Activated effector memory CD4-positive, alpha-beta T cell treated with anti-CD3 and anti-CD28 coated beads, Interleukin-2, amount 50 U/mL, for 16 hours (primary cell): ENCODE data around the gene KCTD20.
"Not testable (repeated sequence)": the region's sequence is repeated elsewhere in the genome, so short reads cannot be mapped to it uniquely, and the experiment has no call there.

Experiments used
- DNase-seq: peaks from one replicate; pipeline ENCODE4 v3.0.0-alpha.2; 2020

Gene KCTD20

GRCh38 chr6:36445621-36446020 is 2.8 kb downstream of the KCTD20 start:
- DNase-seq = no peak

GRCh38 chr6:36449173-36449572 is 6.4 kb downstream of the KCTD20 start:
- not testable (repeated sequence) for DNase-seq

GRCh38 chr6:36452897-36453296 is 10.1 kb downstream of the KCTD20 start:
- DNase-seq = not testable (repeated sequence)

DNA sequence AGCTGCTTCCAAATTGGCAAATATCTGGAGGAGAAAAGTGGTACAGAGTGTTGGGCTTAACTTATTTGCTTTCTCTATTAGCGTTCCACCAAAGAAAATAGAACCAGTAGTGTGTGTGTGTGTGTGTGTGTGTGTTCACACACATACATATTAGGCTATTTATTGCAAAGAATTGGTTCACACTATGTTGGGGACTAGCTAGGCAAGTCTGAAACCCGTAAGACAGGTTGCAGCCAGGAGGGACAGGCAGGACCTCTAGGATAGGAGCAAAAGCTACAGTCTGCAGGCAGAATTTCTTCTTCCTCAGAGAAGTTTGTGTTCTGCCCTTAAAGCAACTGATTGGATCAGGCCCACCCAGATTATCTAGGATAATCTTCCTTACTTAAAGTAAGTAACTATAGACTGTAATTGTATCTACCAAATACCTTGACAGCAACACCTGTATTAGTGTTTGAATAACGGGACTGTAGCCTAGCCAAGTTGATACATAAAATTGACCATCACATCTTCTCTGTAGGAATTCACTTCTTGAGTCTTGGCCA is 12.8 kb downstream of the KCTD20 start:
- DNase-seq = no peak

- DNase-seq = no peak
These were observed 16.7 kb downstream of the KCTD20 start for GRCh38 chr6:36459501-36459900.

- no peak for DNase-seq
These were observed 18.1 kb downstream of the KCTD20 start for GRCh38 chr6:36460916-36461315.

DNA sequence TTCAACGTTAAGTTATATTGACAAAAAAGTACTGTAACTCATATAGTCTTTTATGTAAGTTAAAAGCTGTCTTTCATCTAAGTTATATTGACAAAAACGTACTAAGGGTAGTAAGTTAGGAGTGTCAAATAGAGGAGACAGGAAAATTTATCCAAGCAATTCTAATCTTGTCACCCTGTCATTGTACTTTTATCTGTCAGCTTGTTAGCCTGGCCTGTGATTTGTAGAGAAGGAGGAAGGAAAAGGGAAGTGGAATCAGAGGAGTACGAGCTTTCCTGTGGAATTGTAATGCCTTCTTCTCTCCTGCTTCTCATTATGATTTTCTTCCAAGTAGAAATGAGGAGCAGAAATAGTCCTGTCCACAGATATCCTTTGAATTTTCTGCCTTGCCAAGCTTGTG is 18.8 kb downstream of the KCTD20 start:
- no peak for DNase-seq

- no peak for DNase-seq
These were observed 20.9 kb downstream of the KCTD20 start for GRCh38 chr6:36463676-36464075.

DNA sequence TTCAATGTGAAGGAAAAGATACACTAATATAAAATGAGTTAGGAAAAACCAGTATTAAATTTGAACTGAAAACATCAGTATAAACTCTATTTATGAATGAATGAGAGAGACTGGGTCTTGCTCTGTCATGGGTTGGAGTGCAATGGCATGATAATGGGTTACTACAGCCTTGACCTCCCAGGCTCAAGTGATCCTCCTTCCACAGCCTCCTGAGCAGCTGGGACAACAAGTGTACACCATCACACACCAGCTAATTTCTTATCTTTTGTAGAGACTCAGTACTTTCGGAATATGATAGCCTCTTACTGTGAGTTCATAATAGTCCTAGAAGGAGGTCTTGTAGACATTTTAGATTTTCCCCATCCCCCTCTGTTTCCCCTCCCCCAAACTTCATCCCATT is 21.4 kb downstream of the KCTD20 start:
- no peak for DNase-seq

DNA sequence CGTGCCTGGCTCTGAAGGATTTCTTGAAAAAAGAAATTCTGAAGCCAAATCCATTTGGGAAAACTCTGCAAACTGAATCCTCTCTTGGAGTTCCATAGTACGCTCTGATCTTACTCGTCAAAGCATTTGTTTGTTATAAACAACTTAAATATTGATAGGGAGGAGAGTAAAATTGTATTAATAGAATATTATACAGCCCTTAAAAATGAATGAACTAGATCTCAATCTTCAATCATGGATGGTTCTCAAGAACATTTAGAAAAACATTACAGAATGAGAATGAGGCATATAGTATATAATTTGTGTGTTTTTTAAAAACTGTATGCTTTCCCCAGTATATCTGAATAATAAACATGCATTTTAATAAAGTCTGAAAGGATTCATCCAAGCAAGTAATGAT is 24.8 kb downstream of the KCTD20 start:
- no peak for DNase-seq

DNA sequence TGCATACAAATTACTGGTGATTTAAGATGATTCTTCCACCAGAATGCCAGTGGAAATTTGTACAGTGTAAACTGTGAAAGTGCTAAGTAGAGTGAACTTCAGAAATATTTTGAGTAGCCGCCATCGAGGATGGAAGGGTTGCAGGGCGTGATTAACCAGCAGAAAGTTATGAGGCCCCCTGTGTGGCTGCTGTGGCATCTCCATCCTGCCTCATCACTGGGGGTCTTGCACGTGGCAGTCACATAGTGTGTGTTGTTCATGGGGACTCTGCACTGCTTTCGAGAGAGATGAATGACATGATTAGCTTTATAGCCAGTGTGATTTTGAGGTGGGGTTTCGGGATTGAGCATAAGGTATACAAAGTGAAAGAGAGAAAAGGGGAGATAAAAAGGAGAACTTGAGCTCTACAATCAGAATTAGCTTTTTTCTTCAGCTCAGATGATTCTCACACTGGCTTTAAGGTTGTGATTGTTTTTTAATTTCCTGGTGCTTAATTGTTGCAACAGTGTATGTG is 26.4 kb downstream of the KCTD20 start:
- DNase-seq = no peak

- DNase-seq = no peak
These were observed 27.1 kb downstream of the KCTD20 start for GRCh38 chr6:36469946-36470345.

DNA sequence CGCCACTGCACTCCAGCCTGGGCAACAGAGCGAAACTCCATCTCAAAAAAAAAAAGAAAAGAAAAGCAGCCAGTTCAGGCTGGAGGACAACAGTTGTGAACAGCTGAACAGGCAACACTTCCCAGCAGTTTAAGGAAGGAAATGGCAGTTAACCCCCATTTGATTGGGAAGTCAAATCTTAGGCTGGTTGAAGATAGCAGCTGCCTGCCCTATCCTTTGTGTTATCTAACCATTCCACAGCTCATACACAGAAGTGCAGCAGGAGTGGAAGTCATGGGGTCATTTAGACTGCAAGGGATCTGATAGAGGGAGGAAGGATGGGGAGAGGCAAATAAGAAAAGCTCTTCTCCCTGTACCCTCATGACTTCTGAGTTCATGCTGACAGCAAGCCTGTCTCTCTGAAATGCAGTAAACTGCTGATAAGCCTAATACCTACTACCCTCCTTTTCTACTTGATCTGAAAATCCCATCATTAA is 35.3 kb downstream of the KCTD20 start:
- DNase-seq = no peak

GRCh38 chr6:36479256-36479655 is 36.5 kb downstream of the KCTD20 start:
- no peak for DNase-seq

- DNase-seq = not testable (repeated sequence)
These were observed 40.5 kb downstream of the KCTD20 start for GRCh38 chr6:36483326-36483725.

- no peak for DNase-seq
These were observed 41.9 kb downstream of the KCTD20 start for GRCh38 chr6:36484736-36485135.

- DNase-seq = no peak
These were observed 44.9 kb downstream of the KCTD20 start for GRCh38 chr6:36487698-36488097.

GRCh38 chr6:36488221-36488620 is 45.4 kb downstream of the KCTD20 start:
- DNase-seq = no peak

GRCh38 chr6:36489426-36489825 is 46.6 kb downstream of the KCTD20 start:
- no peak for DNase-seq

GRCh38 chr6:36491378-36491965 is 48.7 kb downstream of the KCTD20 start:
- no peak for DNase-seq

GRCh38 chr6:36492092-36492491 is 49.3 kb downstream of the KCTD20 start:
- DNase-seq = no peak

DNA sequence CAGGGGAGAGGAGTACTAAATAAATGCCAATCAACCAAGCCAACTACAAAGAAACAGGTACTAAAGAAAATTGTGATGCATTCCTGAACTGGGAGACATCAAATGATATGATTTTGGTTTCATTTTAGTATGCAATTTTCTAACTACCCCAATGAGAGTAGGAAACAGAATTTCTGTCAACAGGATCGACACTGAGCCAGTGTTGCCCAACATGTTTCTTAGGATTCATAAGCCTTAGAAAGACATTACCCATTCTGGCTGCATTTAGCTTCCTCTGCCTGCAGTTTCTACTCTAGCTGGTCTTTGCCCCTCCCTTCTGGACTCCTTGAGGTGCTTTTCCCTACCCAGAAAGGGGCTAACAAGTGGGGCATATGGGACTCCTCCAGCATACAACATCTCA is 49.8 kb downstream of the KCTD20 start:
- no peak for DNase-seq

GRCh38 chr6:36493319-36493718 is 50.5 kb downstream of the KCTD20 start:
- DNase-seq = no peak

DNA sequence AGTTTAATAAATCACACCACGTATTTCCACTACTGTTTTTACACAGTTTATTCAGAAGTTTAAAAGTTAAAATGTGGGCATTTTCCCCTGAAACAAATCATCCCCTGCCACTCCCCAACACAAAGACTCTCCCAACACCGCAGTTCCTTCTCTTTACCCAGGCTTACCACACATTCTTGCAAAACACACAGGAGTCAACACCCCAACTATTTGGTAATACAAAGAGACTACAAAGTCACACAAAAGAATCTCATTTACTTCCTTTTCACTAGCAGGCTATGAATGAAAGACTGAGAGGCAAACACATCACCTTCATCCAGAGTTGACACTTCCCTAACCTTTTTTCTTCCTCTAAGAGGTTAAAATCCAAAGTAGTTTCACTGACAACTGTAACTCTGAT is 51.1 kb downstream of the KCTD20 start:
- DNase-seq = no peak

DNA sequence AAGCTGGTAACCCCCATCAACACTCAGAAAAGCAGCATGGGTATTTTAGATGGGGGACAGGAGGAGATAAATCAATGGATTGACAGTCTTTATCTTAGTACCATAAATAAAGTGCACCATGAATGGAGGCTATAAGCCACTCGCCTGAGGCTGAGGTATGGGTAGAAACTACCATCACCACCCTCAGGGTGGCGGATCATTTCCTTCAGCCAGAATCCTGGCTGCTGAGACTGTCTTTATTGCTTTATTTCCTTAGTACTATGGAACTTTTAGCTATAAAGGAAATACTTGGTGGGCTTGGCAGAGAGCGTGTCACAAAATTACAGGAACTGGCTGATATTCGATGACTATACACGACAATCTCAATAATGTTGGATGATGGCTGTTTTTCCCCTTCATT is 52.3 kb downstream of the KCTD20 start:
- DNase-seq = no peak
